SK-N-SH treated with all-trans-retinoic acid at 6 μM for 48 hours (cell line): ENCODE measurements around the gene EEF1E1.

ENCODE experiments used
- PATZ1 ChIP-seq: fragments of 250-450 bp; sonication (Bioruptor Pico); IDR thresholded peaks from 2 replicates; pipeline ENCODE4 v1.8.0; 2020; ENCODE audit warnings: mild to moderate bottlenecking, moderate library complexity, borderline replicate concordance
- TSHZ2 ChIP-seq: fragments of 250-450 bp; sonication (Bioruptor Pico); IDR thresholded peaks from 2 replicates; pipeline ENCODE4 v1.5.0; 2020; ENCODE audit warnings: mild to moderate bottlenecking, moderate library complexity
- ZC3H10 ChIP-seq: fragments of 250-450 bp; sonication (Bioruptor Pico); IDR thresholded peaks from 2 replicates; pipeline ENCODE4 v1.5.1; 2021; ENCODE audit warnings: mild to moderate bottlenecking, moderate library complexity
- ZFP3 ChIP-seq: fragments of 250-450 bp; sonication (Bioruptor Pico); IDR thresholded peaks from 2 replicates; pipeline ENCODE4 v1.5.0; 2020; ENCODE audit warnings: mild to moderate bottlenecking, moderate library complexity

- TF ChIP-seq TSHZ2 (CRISPR knock-in tag) (no peak), ZC3H10 (CRISPR knock-in tag) (no peak), PATZ1 (CRISPR knock-in tag) (no peak), ZFP3 (no peak)
These were observed 10.8 kb upstream of the EEF1E1 start for GRCh38 chr6:8113131-8113654.
